KMS-11 (cell line): ENCODE measurements around the gene ZNF480.
"Not testable (repeated sequence)": the region's sequence is repeated elsewhere in the genome, so short reads cannot be mapped to it uniquely, and the experiment has no call there.

Experiments used
- H2AFZ ChIP-seq: fragments of 200-600 bp; sonication (generic); 2 replicates; pipeline ENCODE4 v1.6.1; 2016; ENCODE audit warnings: antibody characterized with exemption, mixed run types, low read depth
- H3K27ac ChIP-seq: fragments of 200-600 bp; sonication (generic); 2 replicates; pipeline ENCODE4 v1.6.1; 2016; ENCODE audit warnings: mild to moderate bottlenecking, mixed run types
- H3K27me3 ChIP-seq: fragments of 200-600 bp; sonication (generic); 2 replicates; pipeline ENCODE4 v1.6.1; 2017; ENCODE audit warnings: mild to moderate bottlenecking, low read depth, mixed run types, moderate library complexity; ENCODE audit not compliant: insufficient read depth
- H3K36me3 ChIP-seq: fragments of 200-600 bp; sonication (generic); 2 replicates; pipeline ENCODE4 v1.6.1; 2017; ENCODE audit warnings: mild to moderate bottlenecking, mixed run types; ENCODE audit not compliant: insufficient read depth
- H3K4me1 ChIP-seq: fragments of 200-600 bp; sonication (generic); 2 replicates; pipeline ENCODE4 v1.6.1; 2016; ENCODE audit warnings: mild to moderate bottlenecking, low read depth, mixed run types; ENCODE audit not compliant: poor library complexity, severe bottlenecking
- H3K4me2 ChIP-seq: fragments of 200-600 bp; sonication (generic); 2 replicates; pipeline ENCODE4 v1.7.0; 2016; ENCODE audit warnings: mild to moderate bottlenecking, mixed run types
- H3K4me3 ChIP-seq: fragments of 200-600 bp; sonication (generic); IDR thresholded peaks from 2 replicates; pipeline ENCODE4 v1.6.1; 2017; ENCODE audit warnings: low read depth, low read length, mixed read lengths; ENCODE audit not compliant: insufficient read depth
- H3K79me2 ChIP-seq: fragments of 200-600 bp; sonication (generic); 2 replicates; pipeline ENCODE4 v1.6.1; 2016; ENCODE audit warnings: low read depth, mixed run types; ENCODE audit not compliant: insufficient read depth
- H3K9ac ChIP-seq: fragments of 200-600 bp; sonication (generic); 2 replicates; pipeline ENCODE4 v1.6.1; 2016; ENCODE audit warnings: mild to moderate bottlenecking, mixed run types
- H4K20me1 ChIP-seq: fragments of 200-600 bp; sonication (generic); 2 replicates; pipeline ENCODE4 v1.6.1; 2016; ENCODE audit warnings: mild to moderate bottlenecking, mixed run types; ENCODE audit not compliant: insufficient read depth
- TF ChIP-seq, protein P1 (sequence below): fragments of 200-600 bp; sonication (generic); conservative IDR thresholded peaks from 2 replicates; pipeline ENCODE4 v1.6.1; 2017; ENCODE audit warnings: low read depth, mild to moderate bottlenecking, antibody characterized with exemption, low read length, moderate library complexity, mixed read lengths

ZNF480 gene

DNA sequence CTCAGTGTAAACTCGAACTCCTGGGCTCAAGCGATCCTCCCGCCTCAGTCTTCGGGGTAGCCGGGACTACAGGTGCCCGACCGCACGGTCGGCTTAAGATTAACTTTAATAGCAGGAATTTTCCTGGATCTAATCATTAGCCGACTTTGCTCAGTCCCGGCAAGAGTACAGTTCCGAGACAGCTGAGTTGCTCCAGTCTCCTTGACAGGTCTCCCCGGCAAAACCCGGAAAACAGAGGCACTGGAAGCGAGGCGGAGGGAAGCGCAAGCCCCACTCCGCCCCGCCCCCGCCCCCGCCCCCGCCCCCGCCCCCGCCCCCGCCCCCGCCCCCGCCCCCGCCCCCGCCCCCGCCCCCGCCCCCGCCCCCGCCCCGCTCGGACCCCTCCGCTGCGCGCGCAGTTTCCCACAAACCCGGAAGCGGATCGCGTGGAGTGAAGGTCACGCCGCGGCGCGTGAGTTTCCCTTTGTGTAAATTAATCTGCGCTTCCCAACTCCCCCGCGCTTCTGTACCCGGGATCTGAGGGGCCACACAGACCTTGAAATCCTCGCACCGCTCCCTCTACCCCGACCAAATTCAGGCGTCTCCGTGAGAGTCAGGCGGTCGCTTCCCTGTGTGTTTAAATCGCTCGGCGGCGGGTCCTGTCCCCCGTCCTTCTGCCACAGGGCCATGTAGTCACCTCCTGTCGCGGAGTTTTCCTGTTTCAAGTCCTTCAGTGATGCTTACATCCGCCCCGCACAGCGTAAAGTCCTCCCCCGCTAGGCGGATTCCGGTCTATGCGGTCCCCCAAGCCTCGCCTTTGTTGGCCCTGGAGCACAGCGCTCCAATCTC lies at the start of gene ZNF480:
Gene ZNF480 (plus strand): TSS at position 397 of the 828 bp plus-strand sequence. CDS start 3,244 bp downstream, outside the sequence.
- H3K79me2 ChIP-seq: no peaks in the 10 kb centered on the region
- H4K20me1 ChIP-seq: no peaks in the 10 kb centered on the region
- no peak within 1 kb of the TSS for H3K4me3 ChIP-seq
- no peaks in the 10 kb centered on the region for H3K27me3 ChIP-seq
- peaks cover 7% of the 10 kb centered on the region for H3K36me3 ChIP-seq
- H3K9ac ChIP-seq: peak within 1 kb of the TSS; percentile 83
- peak within 1 kb of the TSS; percentile 61 for H3K27ac ChIP-seq
- peaks cover 16% of the 10 kb centered on the region for H3K4me1 ChIP-seq
- H2AFZ ChIP-seq: peak within 1 kb of the TSS; percentile 92
- peak within 1 kb of the TSS; percentile 73 for H3K4me2 ChIP-seq
- TF ChIP-seq, protein P1, sequence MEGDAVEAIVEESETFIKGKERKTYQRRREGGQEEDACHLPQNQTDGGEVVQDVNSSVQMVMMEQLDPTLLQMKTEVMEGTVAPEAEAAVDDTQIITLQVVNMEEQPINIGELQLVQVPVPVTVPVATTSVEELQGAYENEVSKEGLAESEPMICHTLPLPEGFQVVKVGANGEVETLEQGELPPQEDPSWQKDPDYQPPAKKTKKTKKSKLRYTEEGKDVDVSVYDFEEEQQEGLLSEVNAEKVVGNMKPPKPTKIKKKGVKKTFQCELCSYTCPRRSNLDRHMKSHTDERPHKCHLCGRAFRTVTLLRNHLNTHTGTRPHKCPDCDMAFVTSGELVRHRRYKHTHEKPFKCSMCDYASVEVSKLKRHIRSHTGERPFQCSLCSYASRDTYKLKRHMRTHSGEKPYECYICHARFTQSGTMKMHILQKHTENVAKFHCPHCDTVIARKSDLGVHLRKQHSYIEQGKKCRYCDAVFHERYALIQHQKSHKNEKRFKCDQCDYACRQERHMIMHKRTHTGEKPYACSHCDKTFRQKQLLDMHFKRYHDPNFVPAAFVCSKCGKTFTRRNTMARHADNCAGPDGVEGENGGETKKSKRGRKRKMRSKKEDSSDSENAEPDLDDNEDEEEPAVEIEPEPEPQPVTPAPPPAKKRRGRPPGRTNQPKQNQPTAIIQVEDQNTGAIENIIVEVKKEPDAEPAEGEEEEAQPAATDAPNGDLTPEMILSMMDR: no peak

DNA sequence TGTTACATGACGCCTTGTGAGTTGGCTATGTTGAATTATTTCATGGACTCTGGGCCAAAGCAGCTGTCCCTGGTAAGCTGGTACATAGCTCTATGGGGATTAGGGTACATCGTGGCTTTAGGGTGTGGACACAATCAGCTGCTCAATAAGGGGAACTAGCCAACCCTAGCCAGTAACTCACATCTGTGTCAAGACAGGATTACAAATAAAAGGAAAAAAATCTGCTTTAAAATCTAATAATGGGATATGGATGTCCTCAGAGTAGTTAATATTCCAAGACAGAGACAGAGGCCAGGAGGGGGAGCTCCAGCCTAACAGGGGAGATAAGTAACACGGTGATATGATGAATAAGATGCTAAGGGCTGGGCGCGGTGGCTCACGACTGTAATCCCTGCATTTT lies 48.7 kb upstream of the ZNF480 start:
- Histone ChIP-seq H3K36me3 (no peaks in the 10 kb centered on the region), H3K27ac (no peak overlapping the region), H3K79me2 (no peaks in the 10 kb centered on the region), H3K4me1 (no peaks in the 10 kb centered on the region), H3K27me3 (no peaks in the 10 kb centered on the region), H3K9ac (no peak overlapping the region), H3K4me2 (no peak overlapping the region), H3K4me3 (no peak overlapping the region), H2AFZ (no peak overlapping the region), H4K20me1 (no peaks in the 10 kb centered on the region)
- TF ChIP-seq, protein P1: 0 out of 2 replicates have a peak, but pooled peaks have one; percentile 14

DNA sequence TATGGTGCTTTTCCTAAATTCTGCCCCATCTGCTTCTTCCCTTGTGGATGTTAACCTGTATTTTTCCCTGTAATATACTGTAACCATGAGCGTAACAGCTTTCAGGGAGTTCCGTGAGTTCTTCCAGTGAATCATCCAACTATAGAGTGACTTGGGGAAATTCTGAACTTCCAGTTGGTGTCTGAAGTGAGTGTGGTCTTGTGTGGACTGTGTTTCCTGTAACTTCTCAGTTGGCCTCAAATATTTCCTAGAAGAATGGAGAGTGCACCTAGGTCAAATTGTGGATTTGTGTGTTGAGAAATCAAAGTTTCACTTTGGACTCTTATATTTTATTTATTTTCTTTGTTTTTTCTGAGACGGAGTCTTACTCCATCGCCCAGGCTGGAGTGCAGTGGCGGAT lies 38.5 kb upstream of the ZNF480 start:
- Histone ChIP-seq H2AFZ (no peak overlapping the region), H3K4me3 (no peak overlapping the region), H4K20me1 (no peaks in the 10 kb centered on the region), H3K36me3 (no peaks in the 10 kb centered on the region), H3K9ac (no peak overlapping the region), H3K4me2 (no peak overlapping the region), H3K27ac (no peak overlapping the region), H3K4me1 (no peaks in the 10 kb centered on the region), H3K27me3 (no peaks in the 10 kb centered on the region), H3K79me2 (no peaks in the 10 kb centered on the region)
- TF ChIP-seq, protein P1: no peak

GRCh38 chr19:52265556-52265955 lies 31.4 kb upstream of the ZNF480 start:
- H3K79me2 ChIP-seq, H4K20me1 ChIP-seq, H3K4me2 ChIP-seq, H2AFZ ChIP-seq, H3K27me3 ChIP-seq, H3K4me1 ChIP-seq, H3K9ac ChIP-seq, H3K27ac ChIP-seq, H3K4me3 ChIP-seq, H3K36me3 ChIP-seq: not testable (repeated sequence)
